ENCODE measurements around the gene GABBR2. TPM values are rescaled to one million over a fixed set of nuclear protein-coding genes. Genes with fewer than 3 reads are reported as not detected.
A peak's percentile ranks its signal among the peaks of the same experiment; 100 is the strongest.

GABBR2 gene
- total RNA-seq, result not detected

GRCh38 chr9:98708933-98709911 is at the start of gene GABBR2:
GABBR2 (minus strand) TSS chr9:98708935; CDS start chr9:98708737, 198 bp downstream.
- no peaks in the 10 kb centered on the region for H3K4me1 Mint-ChIP-seq
- H3K9me3 Mint-ChIP-seq (ENCODE audit: low read depth), result no peaks in the 10 kb centered on the region
- ATAC-seq (no peak), DNase-seq (peak; percentile 11)
- H3K36me3 Mint-ChIP-seq (ENCODE audit: low read depth), result no peaks in the 10 kb centered on the region
- H3K27ac Mint-ChIP-seq, result no peak within 1 kb of the TSS
- peaks cover 49% of the 10 kb centered on the region for H3K27me3 Mint-ChIP-seq
- CTCF ChIA-PET, result no interaction called here
- intact Hi-C loops (cut with DNase I, micrococcal nuclease), result loop anchor here (10.0 kb wide), 3 partner anchors 174 to 504 kb away; no protein-coding TSS in a partner anchor
- POLR2A ChIA-PET, result no interaction called here
- no peak within 1 kb of the TSS for H3K4me3 Mint-ChIP-seq

GRCh38 chr9:98755006-98755618 is 46.4 kb upstream of the GABBR2 start:
- intact Hi-C loops (cut with DNase I, micrococcal nuclease), result no loop called here
- CTCF ChIA-PET, result no interaction called here
- POLR2A ChIA-PET, result no interaction called here
- H3K4me1 Mint-ChIP-seq, result no peaks in the 10 kb centered on the region
- no peak for DNase-seq
- H3K27ac Mint-ChIP-seq, result no peak overlapping the region
- H3K27me3 Mint-ChIP-seq, result no peaks in the 10 kb centered on the region
- ATAC-seq, result no peak
- no peak overlapping the region for H3K4me3 Mint-ChIP-seq
- H3K9me3 Mint-ChIP-seq (ENCODE audit: low read depth), result peaks cover 10% of the 10 kb centered on the region
- peaks cover 57% of the 10 kb centered on the region for H3K36me3 Mint-ChIP-seq (ENCODE audit: low read depth)

- ChIA-PET POLR2A (no interaction called here), CTCF (interaction anchor here (1.3 kb wide), 1 partner anchor 23 kb away, joined by 5 read pairs; no protein-coding TSS in a partner anchor)
- H3K9me3 Mint-ChIP-seq (ENCODE audit: low read depth), result no peaks in the 10 kb centered on the region
- no peak overlapping the region for H3K27ac Mint-ChIP-seq
- intact Hi-C loops (cut with DNase I, micrococcal nuclease), result no loop called here
- DNase-seq, result no peak
- no peak for ATAC-seq
- H3K36me3 Mint-ChIP-seq (ENCODE audit: low read depth), result peaks cover 50% of the 10 kb centered on the region
- no peaks in the 10 kb centered on the region for H3K27me3 Mint-ChIP-seq
- H3K4me1 Mint-ChIP-seq, result no peaks in the 10 kb centered on the region
- no peak overlapping the region for H3K4me3 Mint-ChIP-seq
These were observed 42.5 kb upstream of the GABBR2 start for GRCh38 chr9:98751210-98751609.

GRCh38 chr9:98750364-98751060 is 41.8 kb upstream of the GABBR2 start:
- DNase-seq (no peak), ATAC-seq (no peak)
- CTCF ChIA-PET, result interaction anchor here (1.3 kb wide), 1 partner anchor 24 kb away, joined by 5 read pairs; no protein-coding TSS in a partner anchor
- intact Hi-C loops (cut with DNase I, micrococcal nuclease), result no loop called here
- H3K4me1 Mint-ChIP-seq, result no peaks in the 10 kb centered on the region
- no peak overlapping the region for H3K27ac Mint-ChIP-seq
- H3K36me3 Mint-ChIP-seq (ENCODE audit: low read depth), result peaks cover 47% of the 10 kb centered on the region
- POLR2A ChIA-PET, result no interaction called here
- no peak overlapping the region for H3K4me3 Mint-ChIP-seq
- H3K9me3 Mint-ChIP-seq (ENCODE audit: low read depth), result no peaks in the 10 kb centered on the region
- H3K27me3 Mint-ChIP-seq, result no peaks in the 10 kb centered on the region

GRCh38 chr9:98747476-98747875 is 38.7 kb upstream of the GABBR2 start:
- no peak overlapping the region for H3K4me3 Mint-ChIP-seq
- intact Hi-C loops (cut with DNase I, micrococcal nuclease), result no loop called here
- peaks cover 40% of the 10 kb centered on the region for H3K36me3 Mint-ChIP-seq (ENCODE audit: low read depth)
- DNase-seq (no peak), ATAC-seq (no peak)
- no peak overlapping the region for H3K27ac Mint-ChIP-seq
- H3K9me3 Mint-ChIP-seq (ENCODE audit: low read depth), result no peaks in the 10 kb centered on the region
- ChIA-PET CTCF (no interaction called here), POLR2A (no interaction called here)
- H3K27me3 Mint-ChIP-seq, result no peaks in the 10 kb centered on the region
- H3K4me1 Mint-ChIP-seq, result no peaks in the 10 kb centered on the region

- Mint-ChIP-seq H3K9me3 (ENCODE audit: low read depth) (no peaks in the 10 kb centered on the region), H3K27ac (no peak overlapping the region), H3K4me3 (no peak overlapping the region), H3K27me3 (no peaks in the 10 kb centered on the region), H3K4me1 (no peaks in the 10 kb centered on the region), H3K36me3 (ENCODE audit: low read depth) (peaks cover 33% of the 10 kb centered on the region)
- intact Hi-C loops (cut with DNase I, micrococcal nuclease), result no loop called here
- ATAC-seq (no peak), DNase-seq (no peak)
- ChIA-PET CTCF (interaction anchor here (0.5 kb wide), 1 partner anchor 211 kb away, joined by 3 read pairs; no protein-coding TSS in a partner anchor), POLR2A (interaction anchor here (0.7 kb wide), 1 partner anchor 334 kb away, joined by 4 read pairs; no protein-coding TSS in a partner anchor)
These were observed 36.7 kb upstream of the GABBR2 start for GRCh38 chr9:98745470-98745869.

- ChIA-PET CTCF (no interaction called here), POLR2A (no interaction called here)
- Mint-ChIP-seq H3K4me3 (no peak overlapping the region), H3K36me3 (ENCODE audit: low read depth) (peaks cover 31% of the 10 kb centered on the region), H3K27ac (no peak overlapping the region), H3K27me3 (no peaks in the 10 kb centered on the region), H3K4me1 (no peaks in the 10 kb centered on the region), H3K9me3 (ENCODE audit: low read depth) (peaks cover 3% of the 10 kb centered on the region)
- DNase-seq (no peak), ATAC-seq (no peak)
- intact Hi-C loops (cut with DNase I, micrococcal nuclease), result no loop called here
These were observed 35.3 kb upstream of the GABBR2 start for GRCh38 chr9:98743818-98744611.

- H3K27me3 Mint-ChIP-seq, result no peaks in the 10 kb centered on the region
- ChIA-PET CTCF (no interaction called here), POLR2A (no interaction called here)
- H3K4me1 Mint-ChIP-seq, result no peaks in the 10 kb centered on the region
- ATAC-seq (no peak), DNase-seq (no peak)
- intact Hi-C loops (cut with DNase I, micrococcal nuclease), result no loop called here
- peaks cover 8% of the 10 kb centered on the region for H3K9me3 Mint-ChIP-seq (ENCODE audit: low read depth)
- peaks cover 30% of the 10 kb centered on the region for H3K36me3 Mint-ChIP-seq (ENCODE audit: low read depth)
- H3K27ac Mint-ChIP-seq, result no peak overlapping the region
- H3K4me3 Mint-ChIP-seq, result no peak overlapping the region
These were observed 34.6 kb upstream of the GABBR2 start for GRCh38 chr9:98743329-98743728.

- Mint-ChIP-seq H3K9me3 (ENCODE audit: low read depth) (peaks cover 8% of the 10 kb centered on the region), H3K27ac (no peak overlapping the region), H3K4me1 (no peaks in the 10 kb centered on the region), H3K27me3 (no peaks in the 10 kb centered on the region), H3K36me3 (ENCODE audit: low read depth) (peaks cover 31% of the 10 kb centered on the region), H3K4me3 (no peak overlapping the region)
- CTCF ChIA-PET, result no interaction called here
- ATAC-seq, result no peak
- intact Hi-C loops (cut with DNase I, micrococcal nuclease), result no loop called here
- POLR2A ChIA-PET, result no interaction called here
- DNase-seq, result no peak
These were observed 33.9 kb upstream of the GABBR2 start for GRCh38 chr9:98742325-98743280.

GRCh38 chr9:98740226-98740881 is 31.6 kb upstream of the GABBR2 start:
- DNase-seq (no peak), ATAC-seq (no peak)
- intact Hi-C loops (cut with DNase I, micrococcal nuclease), result no loop called here
- ChIA-PET CTCF (no interaction called here), POLR2A (no interaction called here)
- Mint-ChIP-seq H3K4me1 (no peaks in the 10 kb centered on the region), H3K27me3 (no peaks in the 10 kb centered on the region), H3K4me3 (no peak overlapping the region), H3K27ac (no peak overlapping the region), H3K36me3 (ENCODE audit: low read depth) (peaks cover 42% of the 10 kb centered on the region), H3K9me3 (ENCODE audit: low read depth) (peaks cover 8% of the 10 kb centered on the region)

Data from activated CD4-positive, alpha-beta T cell treated with anti-CD3 and anti-CD28 coated beads for 36 hours (primary cell).